SKM-1 (cell line): ENCODE results near the gene RNF126.
"Not testable (repeated sequence)": the region's sequence is repeated elsewhere in the genome, so short reads cannot be mapped to it uniquely, and the experiment has no call there.

Experiments
- DNase-seq: peaks from one replicate; lab custom pipeline; 2025; ENCODE audit not compliant: unreplicated experiment; lab: John Stamatoyannopoulos, UW

The RNF126 gene

GRCh38 chr19:662962-663681, at the start of gene RNF126:
Gene RNF126, minus strand, starts transcription at chr19:663214. Its CDS starts 93 bp downstream, at chr19:663121.
- peak; percentile 97 for DNase-seq

GRCh38 chr19:711254-711653, 48.2 kb upstream of the RNF126 start:
- no peak for DNase-seq

DNA sequence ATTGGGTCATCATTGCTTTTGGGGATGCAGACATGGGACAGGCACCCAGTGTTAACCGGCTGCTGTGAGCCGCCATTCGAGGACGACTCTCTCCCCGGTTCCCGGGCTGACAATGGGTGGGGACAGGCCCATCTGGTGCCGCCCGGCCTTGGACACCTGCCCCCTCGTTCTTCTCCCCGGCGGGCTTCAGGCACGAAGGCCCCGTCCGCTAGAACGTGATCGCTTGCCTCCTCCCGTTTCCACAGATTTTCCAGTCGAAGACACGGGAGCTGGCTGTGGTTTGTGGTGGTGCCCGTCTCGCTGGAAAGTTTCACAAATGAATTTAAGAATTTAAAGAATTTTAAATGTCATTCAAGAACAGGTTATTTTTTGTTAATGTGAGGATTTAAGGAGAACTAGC, 47.8 kb upstream of the RNF126 start:
- DNase-seq: no peak

- no peak for DNase-seq
These were observed 47.1 kb upstream of the RNF126 start for GRCh38 chr19:709965-710571.

DNA sequence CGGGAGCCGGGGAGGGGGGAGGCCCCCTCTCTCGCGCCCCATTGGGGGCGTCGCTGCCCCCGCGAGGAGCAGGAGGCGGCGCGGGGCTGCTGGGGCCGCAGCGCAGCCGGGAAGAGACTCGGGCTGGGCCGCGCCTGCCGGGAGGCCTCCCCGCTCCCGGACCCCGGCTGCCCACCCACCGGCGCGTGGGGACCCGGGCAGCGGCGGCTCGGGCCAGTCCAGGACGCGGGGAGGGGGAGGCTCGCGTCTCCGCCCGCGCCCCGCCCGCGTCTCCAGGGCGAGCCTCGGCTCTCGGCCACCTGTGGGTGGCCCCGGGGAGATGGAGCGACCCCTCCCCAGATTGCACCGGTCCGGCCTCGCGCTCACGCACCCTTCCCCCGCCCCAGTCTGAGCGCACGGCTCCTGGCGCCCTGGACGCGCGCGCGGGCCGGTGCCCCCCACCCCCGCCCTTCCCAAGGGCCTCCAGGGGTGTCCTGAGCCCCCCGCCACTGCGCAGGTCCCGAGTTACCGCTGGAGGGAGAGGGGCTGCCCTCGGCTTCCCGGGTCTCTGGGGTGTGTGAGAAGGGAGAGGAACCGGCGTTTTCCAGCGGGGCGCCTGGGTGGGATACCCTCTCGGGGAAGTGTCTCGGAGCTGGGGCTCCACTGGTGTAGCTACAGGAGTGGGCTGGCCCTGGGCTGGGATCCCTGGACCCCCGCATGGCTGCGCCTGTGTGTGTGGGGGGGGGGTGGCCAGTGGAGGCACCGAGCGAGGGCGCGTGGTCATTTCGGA, 46.4 kb upstream of the RNF126 start:
- DNase-seq: no peak

- DNase-seq: no peak
These were observed 45.4 kb upstream of the RNF126 start, which contains the start of gene PALM for GRCh38 chr19:708154-709143. Gene PALM, plus strand, starts transcription at chr19:708935. Its CDS starts 212 bp downstream, at chr19:709147.

DNA sequence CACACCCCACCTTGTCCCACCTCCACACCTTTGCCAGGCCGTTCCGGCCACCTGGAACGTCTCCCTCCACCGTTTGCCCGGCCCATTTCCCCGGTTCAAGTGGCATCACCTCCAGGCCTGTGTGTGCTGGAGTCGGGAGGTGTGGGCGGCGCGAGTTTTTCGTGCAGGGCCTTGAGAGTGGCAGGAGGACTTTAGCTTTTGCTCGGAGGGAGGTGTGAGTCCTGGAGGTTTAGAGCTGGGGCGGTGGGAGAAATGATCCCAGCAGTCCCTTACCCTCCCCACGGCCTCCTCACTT, 41.4 kb upstream of the RNF126 start:
- no peak for DNase-seq

- peak; percentile 94 for DNase-seq
These were observed 40.8 kb upstream of the RNF126 start for GRCh38 chr19:703651-704446.

- no peak for DNase-seq
These were observed 40.3 kb upstream of the RNF126 start for GRCh38 chr19:703329-703650.

DNA sequence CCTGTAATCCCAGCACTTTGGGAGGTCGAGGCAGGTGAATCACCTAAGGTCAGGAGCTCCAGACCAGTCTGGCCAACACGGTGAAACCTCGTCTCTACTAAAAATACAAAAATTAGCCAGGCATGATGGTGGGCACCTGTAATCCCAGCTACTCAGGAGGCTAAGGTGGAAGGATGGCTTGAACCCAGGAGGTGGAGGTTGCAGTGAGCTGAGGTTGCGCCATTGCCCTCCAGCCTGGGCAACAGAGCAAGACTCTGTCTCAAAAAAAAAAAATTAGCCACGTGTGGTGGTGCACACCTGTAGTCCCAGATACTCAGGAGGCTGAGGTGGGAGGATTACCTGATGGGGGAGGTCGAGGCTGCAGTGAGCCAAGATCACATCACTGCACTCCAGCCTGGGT, 39.8 kb upstream of the RNF126 start:
- not testable (repeated sequence) for DNase-seq

DNA sequence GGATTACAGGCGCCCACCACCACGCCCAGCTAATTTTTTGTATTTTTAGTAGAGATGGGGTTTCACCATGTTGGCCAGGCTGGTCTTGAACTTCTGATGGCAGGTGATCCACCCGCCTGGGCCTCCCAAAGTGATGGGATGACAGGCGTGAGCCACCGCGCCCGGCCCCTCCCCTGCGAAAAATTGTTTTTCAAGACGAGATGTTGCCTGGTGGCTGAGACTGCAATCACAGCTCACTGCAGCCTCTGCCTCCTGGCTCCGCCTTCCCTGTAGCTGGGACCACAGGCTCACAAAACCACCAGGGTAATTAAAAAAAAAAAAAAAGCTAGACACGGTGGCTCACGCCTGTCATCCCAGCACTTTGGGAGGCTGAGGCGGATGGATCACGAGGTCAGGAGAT, 36.9 kb upstream of the RNF126 start:
- DNase-seq: not testable (repeated sequence)

GRCh38 chr19:698529-698928, 35.5 kb upstream of the RNF126 start:
- not testable (repeated sequence) for DNase-seq

DNA sequence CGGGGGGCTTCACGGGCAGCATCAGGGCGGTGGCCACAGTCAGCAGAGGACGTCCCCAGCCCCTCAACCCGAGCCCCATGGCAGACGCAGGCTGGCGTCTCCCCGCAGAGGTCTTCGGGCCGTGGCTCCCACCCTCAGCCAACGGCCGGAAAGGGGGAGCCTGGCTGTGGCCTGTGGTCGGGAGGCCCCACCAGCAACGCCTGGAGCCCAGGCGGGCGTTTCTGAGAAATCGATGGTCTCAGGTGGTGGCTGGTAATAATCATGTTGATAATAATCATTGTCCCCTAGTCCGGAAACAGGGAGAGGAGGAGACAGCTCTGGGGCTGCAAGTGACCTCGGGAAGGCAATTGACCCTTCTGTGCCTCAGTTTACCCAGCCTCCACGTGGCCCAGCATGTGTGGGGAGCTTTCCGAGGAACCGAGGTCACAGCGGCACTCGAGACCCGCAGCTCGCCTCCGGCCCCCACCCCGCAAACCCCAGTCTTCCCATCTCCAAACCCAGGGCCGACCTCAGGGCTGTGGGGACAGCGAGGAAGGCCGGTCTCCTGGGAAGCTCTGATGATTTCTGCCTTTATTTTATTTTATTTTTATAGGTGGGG, 32.4 kb upstream of the RNF126 start, which contains the start of gene PRSS57:
TSS of gene PRSS57 (minus strand) at position 101 of the 598 bp plus-strand sequence. CDS start at position 79, 22 bp downstream.
- DNase-seq: no peak

GRCh38 chr19:694481-695351, 31.7 kb upstream of the RNF126 start:
- no peak for DNase-seq

DNA sequence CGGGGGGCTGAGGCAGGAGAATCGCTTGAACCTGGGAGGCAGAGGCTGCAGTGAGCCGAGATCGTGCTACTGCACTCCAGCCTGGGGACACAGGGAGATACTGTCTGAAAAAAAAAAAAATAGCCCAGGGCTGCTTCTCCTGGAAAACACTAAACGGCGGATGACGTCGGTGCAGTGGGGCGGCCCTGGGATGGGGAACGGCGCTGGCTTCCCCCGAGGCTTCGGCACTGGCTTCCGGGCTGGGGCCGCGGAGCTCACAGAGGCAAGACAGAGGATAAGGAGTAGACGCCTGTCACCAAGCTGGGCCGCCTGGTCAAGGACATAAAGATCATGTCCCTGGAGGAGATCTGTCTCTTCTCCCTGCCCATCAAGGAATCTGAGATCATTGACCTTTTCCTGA, 27.2 kb upstream of the RNF126 start:
- DNase-seq: no peak

DNA sequence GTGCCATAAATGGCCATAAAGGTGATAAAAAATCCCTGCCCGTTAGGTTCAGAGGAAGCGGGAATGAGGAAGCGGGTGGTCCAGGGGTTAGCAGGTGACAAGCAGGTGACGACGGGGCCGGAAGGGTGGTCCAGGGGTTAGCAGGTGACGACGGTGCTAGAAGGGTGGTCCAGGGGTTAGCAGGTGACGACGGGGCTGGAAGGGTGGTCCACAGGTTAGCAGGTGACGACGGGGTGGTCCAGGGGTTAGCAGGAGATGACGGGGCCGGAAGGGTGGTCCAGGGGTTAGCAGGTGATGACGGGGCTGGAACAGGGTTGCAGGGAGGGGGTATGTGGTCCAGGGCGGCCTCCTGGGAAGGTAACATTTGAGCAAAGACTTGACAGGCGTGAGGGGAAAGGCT, 26.0 kb upstream of the RNF126 start:
- no peak for DNase-seq

DNA sequence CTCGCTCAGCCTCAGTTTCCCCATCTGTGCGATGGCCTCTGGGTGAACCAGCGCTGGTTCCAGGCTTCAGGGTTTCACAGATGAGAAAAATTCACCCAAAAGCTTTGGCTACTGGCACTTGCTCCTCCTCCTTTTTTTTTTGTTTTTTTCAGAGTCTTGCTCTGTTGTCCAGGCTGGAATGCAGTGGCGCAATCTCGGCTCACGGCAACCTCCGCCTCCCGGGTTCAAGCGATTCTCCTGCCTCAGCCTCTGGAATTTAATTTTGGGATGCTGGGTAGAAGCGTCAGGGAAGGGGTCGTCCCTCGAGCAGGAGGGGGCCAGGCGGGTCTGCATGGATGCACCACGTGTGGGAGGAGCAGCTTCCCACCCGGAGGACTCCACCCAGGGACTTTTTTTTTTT, 25.2 kb upstream of the RNF126 start:
- DNase-seq: no peak

DNA sequence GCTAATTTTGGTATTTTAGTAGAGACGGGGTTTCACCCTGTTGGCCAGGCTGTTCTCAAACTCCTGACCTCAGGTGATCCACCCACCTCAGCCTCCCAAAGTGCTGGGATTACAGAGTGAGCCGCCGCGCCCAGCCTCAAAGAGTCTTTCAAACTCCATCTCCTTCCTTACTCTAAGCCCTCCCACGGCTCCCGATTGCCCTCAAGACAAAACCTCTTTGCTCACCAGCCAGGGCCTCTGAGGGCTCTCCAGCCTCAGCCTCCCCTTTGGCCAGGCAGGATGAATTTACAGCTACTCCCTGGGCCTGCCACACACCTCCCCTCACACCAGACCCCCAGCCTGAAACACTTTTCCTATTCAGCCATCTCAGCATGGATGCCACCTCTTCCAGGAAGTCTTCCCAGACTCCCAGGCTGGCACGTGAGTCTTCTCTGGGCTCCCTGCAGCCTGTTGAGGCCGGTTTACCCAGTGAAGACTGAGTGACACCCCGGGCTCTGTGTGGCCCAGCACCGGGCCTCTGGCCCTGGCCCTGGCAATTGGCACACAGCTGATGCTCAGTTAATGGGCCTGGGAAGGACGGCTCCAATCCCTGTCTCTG, 24.7 kb upstream of the RNF126 start:
- no peak for DNase-seq
